MCF 10A (cell line): Measurements from ENCODE around the gene LAMC1. TPM values are rescaled to one million over a fixed set of nuclear protein-coding genes. Genes with fewer than 3 reads are reported as not detected.
A peak's percentile ranks its signal among the peaks of the same experiment; 100 is the strongest.

Experiments used
- BruUV-seq: library from RNA; stranded (reverse); fragments of 400-500 nt; replicated peaks from 2 replicates; lab custom pipeline; 2021; lab: Mats Ljungman, UMichigan
- CTCF ChIA-PET: fragments of 300-600 bp; sonication (Branson Sonifier 250); formaldehyde crosslinking; extraction: SDS; loops from one replicate; lab custom pipeline; 2021; ENCODE audit warnings: antibody characterized with exemption, inconsistent platforms; lab: Yijun Ruan, JAX
- POLR2A ChIA-PET: fragments of 300-600, 350-650 bp; sonication (Branson Sonifier 250); formaldehyde crosslinking; extraction: SDS; loops from one replicate; lab custom pipeline; 2020; ENCODE audit warnings: antibody characterized with exemption, inconsistent platforms; lab: Yijun Ruan, JAX
- DNase-seq: peaks from one replicate; pipeline ENCODE4 v3.0.0-alpha.2; 2018; ENCODE audit not compliant: unreplicated experiment
- H3K27ac Mint-ChIP-seq: one replicate; pipeline ENCODE4 v1.8.0; 2022; ENCODE audit warnings: mild to moderate bottlenecking, low read depth, mixed read lengths; ENCODE audit not compliant: unreplicated experiment
- H3K27me3 Mint-ChIP-seq: one replicate; pipeline ENCODE4 v1.8.0; 2022; ENCODE audit warnings: mixed read lengths; ENCODE audit not compliant: insufficient read depth, unreplicated experiment
- H3K36me3 Mint-ChIP-seq: one replicate; pipeline ENCODE4 v1.8.0; 2022; ENCODE audit warnings: mild to moderate bottlenecking, moderate library complexity, mixed read lengths; ENCODE audit not compliant: insufficient read depth, unreplicated experiment
- H3K4me1 Mint-ChIP-seq: one replicate; pipeline ENCODE4 v1.8.0; 2022; ENCODE audit warnings: mixed read lengths; ENCODE audit not compliant: insufficient read depth, unreplicated experiment
- H3K4me3 Mint-ChIP-seq: one replicate; pipeline ENCODE4 v1.8.0; 2022; ENCODE audit warnings: mild to moderate bottlenecking, moderate library complexity, mixed read lengths; ENCODE audit not compliant: unreplicated experiment
- H3K9me3 Mint-ChIP-seq: one replicate; pipeline ENCODE4 v1.8.0; 2022; ENCODE audit warnings: mixed read lengths; ENCODE audit not compliant: unreplicated experiment
- CTCF ChIP-seq: fragments of 200-600 bp; IDR thresholded peaks from one replicate; pipeline ENCODE4 v1.8.0; 2022; ENCODE audit warnings: antibody characterized with exemption, mild to moderate bottlenecking; ENCODE audit not compliant: unreplicated experiment
- intact Hi-C: fragments of 100-400 bp; cut with micrococcal nuclease; formaldehyde crosslinking; loops from 2 replicates; pipeline ENCODE4 v1.14.1; 2022
- total RNA-seq: library from RNA; stranded (reverse); gene quantifications from 2 replicates; pipeline ENCODE4 v1.2.3, GENCODE V29; 2022

LAMC1 gene
- total RNA-seq, 1 experiment from 2014 or later, result 179 TPM

GRCh38 chr1:183039330-183039729, 16.1 kb downstream of the LAMC1 start:
- Mint-ChIP-seq H3K27ac (peak overlapping the region; percentile 14), H3K36me3 (peaks cover 10% of the 10 kb centered on the region), H3K4me3 (no peak overlapping the region), H3K4me1 (peaks cover 26% of the 10 kb centered on the region), H3K9me3 (no peaks in the 10 kb centered on the region), H3K27me3 (no peaks in the 10 kb centered on the region)
- no peak for DNase-seq
- no peak for TF ChIP-seq CTCF
- POLR2A ChIA-PET, result interaction anchor here (0.6 to 1.8 kb wide), 9 partner anchors 9 to 182 kb away, joined by 3 to 6 read pairs (median 3); no protein-coding TSS in a partner anchor
- no TSS peak for BruUV-seq
- intact Hi-C loops, result no loop called here
- CTCF ChIA-PET, result interaction anchor here (0.5 to 0.7 kb wide), 5 partner anchors 10 to 242 kb away, joined by 3 to 4 read pairs (median 3); no protein-coding TSS in a partner anchor

- peak; percentile 62 for DNase-seq
- TF ChIP-seq CTCF, result no peak
- Mint-ChIP-seq H3K4me1 (peaks cover 22% of the 10 kb centered on the region), H3K36me3 (peaks cover 7% of the 10 kb centered on the region), H3K27me3 (no peaks in the 10 kb centered on the region), H3K9me3 (no peaks in the 10 kb centered on the region), H3K27ac (peak overlapping the region; percentile 14), H3K4me3 (no peak overlapping the region)
- POLR2A ChIA-PET, result interaction anchor here (0.6 to 1.8 kb wide), 10 partner anchors 8 to 446 kb away, joined by 3 to 11 read pairs (median 3); no protein-coding TSS in a partner anchor
- BruUV-seq, result no TSS peak
- intact Hi-C loops, result no loop called here
- CTCF ChIA-PET, result interaction anchor here (0.5 to 0.6 kb wide), 3 partner anchors 33 to 162 kb away, joined by 3 read pairs; no protein-coding TSS in a partner anchor
Observed at GRCh38 chr1:183039985-183040447, 16.8 kb downstream of the LAMC1 start.

GRCh38 chr1:183040547-183040971, 17.3 kb downstream of the LAMC1 start:
- peak overlapping the region; percentile 14 for H3K27ac Mint-ChIP-seq
- no peaks in the 10 kb centered on the region for H3K9me3 Mint-ChIP-seq
- no peak overlapping the region for H3K4me3 Mint-ChIP-seq
- intact Hi-C loops, result no loop called here
- BruUV-seq, result no TSS peak
- peaks cover 26% of the 10 kb centered on the region for H3K4me1 Mint-ChIP-seq
- ChIA-PET CTCF (interaction anchor here (0.5 to 0.7 kb wide), 3 partner anchors 33 to 161 kb away, joined by 3 read pairs; no protein-coding TSS in a partner anchor), POLR2A (interaction anchor here (0.6 to 1.6 kb wide), 8 partner anchors 8 to 445 kb away, joined by 3 to 11 read pairs (median 3); no protein-coding TSS in a partner anchor)
- peaks cover 10% of the 10 kb centered on the region for H3K36me3 Mint-ChIP-seq
- no peaks in the 10 kb centered on the region for H3K27me3 Mint-ChIP-seq
- DNase-seq, result no peak
- no peak for TF ChIP-seq CTCF

- DNase-seq, result no peak
- peaks cover 7% of the 10 kb centered on the region for H3K36me3 Mint-ChIP-seq
- CTCF ChIA-PET, result no interaction called here
- H3K9me3 Mint-ChIP-seq, result no peaks in the 10 kb centered on the region
- POLR2A ChIA-PET, result interaction anchor here (5.0 kb wide), 1 partner anchor 12 kb away, joined by 30 read pairs; no protein-coding TSS in a partner anchor
- no peak overlapping the region for H3K4me3 Mint-ChIP-seq
- no peak for TF ChIP-seq CTCF
- no peaks in the 10 kb centered on the region for H3K27me3 Mint-ChIP-seq
- peaks cover 32% of the 10 kb centered on the region for H3K4me1 Mint-ChIP-seq
- BruUV-seq, result no TSS peak
- no peak overlapping the region for H3K27ac Mint-ChIP-seq
- intact Hi-C loops, result no loop called here
Observed at GRCh38 chr1:183043254-183043653, 20.0 kb downstream of the LAMC1 start.
